Colonic mucosa (tissue), 4 donors: ENCODE results near the gene DHX38. TPM values are rescaled to one million over a fixed set of nuclear protein-coding genes. Genes with fewer than 3 reads are reported as not detected.

Source experiments
- DNase-seq: peaks from one replicate; pipeline ENCODE4 v3.0.0-alpha.2; 2020
- H3K27ac ChIP-seq: fragments of 200-600 bp; one replicate; pipeline ENCODE4 v1.8.0; 2021
- H3K27me3 ChIP-seq: fragments of 200-600 bp; one replicate; pipeline ENCODE4 v1.8.0; 2021
- H3K36me3 ChIP-seq: fragments of 200-600 bp; one replicate; pipeline ENCODE4 v1.8.0; 2021
- H3K4me1 ChIP-seq: fragments of 200-600 bp; one replicate; pipeline ENCODE4 v1.8.0; 2021; ENCODE audit warnings: mild to moderate bottlenecking
- H3K4me3 ChIP-seq: fragments of 200-600 bp; one replicate; pipeline ENCODE4 v1.8.0; 2021
- H3K9ac ChIP-seq, 2 donors: one replicate each; pipeline ENCODE4 v1.7.0; 2013; ENCODE audit warnings: control low read depth in 2 of 2, low read depth in 2 of 2, low read length in 2 of 2
- H3K9me3 ChIP-seq: fragments of 200-600 bp; one replicate; pipeline ENCODE4 v1.8.0; 2021
- CTCF ChIP-seq: fragments of 200-600 bp; IDR thresholded peaks from one replicate; pipeline ENCODE4 v1.8.0; 2022; ENCODE audit warnings: antibody characterized with exemption, mild to moderate bottlenecking
- intact Hi-C: fragments of 100-400 bp; cut with DNase I; formaldehyde crosslinking; loops from one replicate; pipeline ENCODE4 v1.14.1; 2022
- total RNA-seq, 2 donors: library from RNA; stranded (reverse); fragmentation: NEBNext Ultra II Directional in 1 of 2; extraction: Animal tissue kit (Norgen Biotek cat#: 25700) in 1 of 2; gene quantifications; one replicate each; pipeline ENCODE4 v1.2.1, GENCODE V29; 2021
- donor health status: healthy.
- donor health status: DM: no; HTN: no; CAD: no.
- donor health status: DM: no; HTN: no; CAD: no.

The DHX38 gene
- total RNA-seq, 2 donors from 2014 or later = 41.7 to 79.3 TPM

DNA sequence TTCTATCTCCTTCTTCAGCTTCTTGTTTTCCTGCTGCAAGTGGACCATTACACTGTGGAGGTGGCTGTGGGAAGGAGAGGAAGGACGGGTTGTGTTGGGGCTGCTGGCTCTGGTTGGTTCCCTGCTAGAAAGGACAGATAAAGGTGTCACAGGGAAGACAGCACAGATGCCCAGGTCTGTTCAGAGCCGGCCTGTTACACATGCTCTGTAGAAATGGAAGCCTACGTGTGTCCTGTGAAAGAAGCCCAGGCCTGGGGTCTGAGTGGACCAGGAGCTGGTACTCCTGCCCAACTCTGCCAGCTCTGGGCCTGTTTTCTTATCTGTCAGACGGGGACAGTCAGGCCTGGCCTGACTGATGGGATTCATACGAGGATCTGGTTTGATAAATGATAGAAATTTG is 26.4 kb downstream of the DHX38 start:
- Histone ChIP-seq H3K9me3 (no peaks in the 10 kb centered on the region), H3K27me3 (no peaks in the 10 kb centered on the region), H3K4me1 (no peaks in the 10 kb centered on the region), H3K36me3 (no peaks in the 10 kb centered on the region), H3K27ac (no peak overlapping the region), H3K9ac (no peak overlapping the region), H3K4me3 (no peak overlapping the region)
- no peak for DNase-seq
- intact Hi-C loops = loop anchor here (10.0 kb wide), 2 partner anchors 125 to 285 kb away; no protein-coding TSS in a partner anchor
- no peak for TF ChIP-seq CTCF

GRCh38 chr16:72122308-72122707 is 28.7 kb downstream of the DHX38 start:
- Histone ChIP-seq H3K36me3 (no peaks in the 10 kb centered on the region), H3K4me3 (no peak overlapping the region), H3K27ac (no peak overlapping the region), H3K9ac (no peak overlapping the region), H3K4me1 (no peaks in the 10 kb centered on the region), H3K9me3 (no peaks in the 10 kb centered on the region), H3K27me3 (no peaks in the 10 kb centered on the region)
- no peak for TF ChIP-seq CTCF
- intact Hi-C loops = loop anchor here (10.0 kb wide), 2 partner anchors 122 to 282 kb away; no protein-coding TSS in a partner anchor
- no peak for DNase-seq

GRCh38 chr16:72122916-72123315 is 29.3 kb downstream of the DHX38 start:
- H3K27me3 ChIP-seq = no peaks in the 10 kb centered on the region
- intact Hi-C loops = loop anchor here (10.0 kb wide), 2 partner anchors 122 to 282 kb away; no protein-coding TSS in a partner anchor
- no peaks in the 10 kb centered on the region for H3K9me3 ChIP-seq
- H3K9ac ChIP-seq = no peak overlapping the region
- TF ChIP-seq CTCF = no peak
- H3K4me1 ChIP-seq = no peaks in the 10 kb centered on the region
- H3K36me3 ChIP-seq = no peaks in the 10 kb centered on the region
- no peak for DNase-seq
- no peak overlapping the region for H3K4me3 ChIP-seq
- H3K27ac ChIP-seq = no peak overlapping the region

DNA sequence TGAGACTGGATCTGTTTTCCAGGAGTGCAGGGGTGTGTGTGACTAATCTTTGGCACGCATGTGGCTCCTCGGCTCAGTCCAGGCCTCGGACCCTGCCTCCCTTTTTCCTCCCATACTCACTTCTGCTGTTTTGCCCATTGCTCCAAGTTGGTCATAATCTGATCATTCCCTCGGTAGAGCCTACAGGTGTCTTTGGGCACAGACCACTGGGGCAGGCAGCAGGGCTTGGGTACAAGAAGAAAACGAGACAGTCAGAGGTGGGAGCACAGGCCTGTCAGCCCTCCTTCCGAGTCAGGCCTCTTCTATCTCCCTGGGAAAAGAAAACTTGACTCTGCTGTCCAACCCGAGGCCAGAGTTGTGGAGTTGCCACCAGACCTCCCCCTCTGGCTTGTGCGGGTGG is 29.8 kb downstream of the DHX38 start:
- Histone ChIP-seq H3K4me1 (no peaks in the 10 kb centered on the region), H3K36me3 (no peaks in the 10 kb centered on the region), H3K4me3 (no peak overlapping the region), H3K9me3 (no peaks in the 10 kb centered on the region), H3K9ac (no peak overlapping the region), H3K27me3 (no peaks in the 10 kb centered on the region), H3K27ac (no peak overlapping the region)
- intact Hi-C loops = loop anchor here (10.0 kb wide), 2 partner anchors 121 to 281 kb away; no protein-coding TSS in a partner anchor
- no peak for TF ChIP-seq CTCF
- no peak for DNase-seq

GRCh38 chr16:72124148-72124547 is 30.5 kb downstream of the DHX38 start:
- intact Hi-C loops = loop anchor here (10.0 kb wide), 2 partner anchors 121 to 281 kb away; no protein-coding TSS in a partner anchor
- DNase-seq = no peak
- H3K9ac ChIP-seq = no peak overlapping the region

More at GRCh38 chr16:72124148-72124547, 30.5 kb downstream of the DHX38 start:
- H3K27me3 ChIP-seq = no peaks in the 10 kb centered on the region
- H3K4me1 ChIP-seq = no peaks in the 10 kb centered on the region
- no peaks in the 10 kb centered on the region for H3K9me3 ChIP-seq
- H3K27ac ChIP-seq = no peak overlapping the region
- H3K4me3 ChIP-seq = no peak overlapping the region
- no peaks in the 10 kb centered on the region for H3K36me3 ChIP-seq
- TF ChIP-seq CTCF = no peak
